OCI-LY1 (cell line): ENCODE data around the gene SOCS6.

Source experiments
- EZH2 ChIP-seq: fragments of 200-600 bp; sonication (generic), shearing (Covaris generic); IDR thresholded peaks from 2 replicates; pipeline ENCODE4 v1.8.0; 2017; ENCODE audit warnings: borderline replicate concordance, mixed run types, mild to moderate bottlenecking, antibody characterized with exemption, low read length, moderate library complexity, mixed read lengths
- TF ChIP-seq, protein P1 (sequence below): fragments of 200-600 bp; sonication (generic), shearing (Covaris generic); IDR thresholded peaks from 2 replicates; pipeline ENCODE4 v1.5.1; 2017; ENCODE audit warnings: mild to moderate bottlenecking, antibody characterized with exemption, low read length, moderate library complexity, mixed read lengths

DNA sequence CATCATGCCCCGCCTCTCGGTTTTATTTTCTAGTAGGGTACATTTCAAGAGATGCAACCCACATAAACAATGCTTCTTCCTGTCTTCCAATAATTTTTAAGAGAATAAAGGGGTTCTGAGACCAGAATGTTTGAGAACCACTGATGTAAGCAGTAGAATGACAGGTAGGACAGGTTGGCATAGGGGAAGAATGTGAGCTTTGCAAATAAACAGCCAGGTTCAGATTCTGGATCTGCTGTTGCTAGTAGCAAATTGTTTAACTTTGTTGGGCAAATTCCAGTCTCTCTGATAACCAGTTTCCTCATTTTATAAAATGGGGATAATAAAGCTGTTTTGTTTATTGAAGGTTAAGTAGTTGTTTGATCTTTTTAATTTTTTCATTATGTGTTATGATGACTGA is 32.8 kb downstream of the SOCS6 start:
- TF ChIP-seq, protein P1, sequence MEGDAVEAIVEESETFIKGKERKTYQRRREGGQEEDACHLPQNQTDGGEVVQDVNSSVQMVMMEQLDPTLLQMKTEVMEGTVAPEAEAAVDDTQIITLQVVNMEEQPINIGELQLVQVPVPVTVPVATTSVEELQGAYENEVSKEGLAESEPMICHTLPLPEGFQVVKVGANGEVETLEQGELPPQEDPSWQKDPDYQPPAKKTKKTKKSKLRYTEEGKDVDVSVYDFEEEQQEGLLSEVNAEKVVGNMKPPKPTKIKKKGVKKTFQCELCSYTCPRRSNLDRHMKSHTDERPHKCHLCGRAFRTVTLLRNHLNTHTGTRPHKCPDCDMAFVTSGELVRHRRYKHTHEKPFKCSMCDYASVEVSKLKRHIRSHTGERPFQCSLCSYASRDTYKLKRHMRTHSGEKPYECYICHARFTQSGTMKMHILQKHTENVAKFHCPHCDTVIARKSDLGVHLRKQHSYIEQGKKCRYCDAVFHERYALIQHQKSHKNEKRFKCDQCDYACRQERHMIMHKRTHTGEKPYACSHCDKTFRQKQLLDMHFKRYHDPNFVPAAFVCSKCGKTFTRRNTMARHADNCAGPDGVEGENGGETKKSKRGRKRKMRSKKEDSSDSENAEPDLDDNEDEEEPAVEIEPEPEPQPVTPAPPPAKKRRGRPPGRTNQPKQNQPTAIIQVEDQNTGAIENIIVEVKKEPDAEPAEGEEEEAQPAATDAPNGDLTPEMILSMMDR: no peak
- no peak for TF ChIP-seq EZH2
